Posterior cingulate gyrus (tissue), 11 donors: ENCODE results near the gene ACAD9.
"Not testable (repeated sequence)": the region's sequence is repeated elsewhere in the genome, so short reads cannot be mapped to it uniquely, and the experiment has no call there.

Experiments
- DNase-seq, 10 donors: peaks; one replicate each; pipeline versions ENCODE4 v3.0.0 to v3.0.0-alpha.2; 2020 to 2021; ENCODE audit warnings: mixed read lengths in 3 of 10
- intact Hi-C: fragments of 100-400 bp; cut with DNase I; formaldehyde crosslinking; loops from one replicate; pipeline ENCODE4 v1.15.1; 2023

Gene ACAD9

GRCh38 chr3:128923576-128923975 is 44.2 kb downstream of the ACAD9 start:
- intact Hi-C loops = no loop called here
- DNase-seq = no peak

DNA sequence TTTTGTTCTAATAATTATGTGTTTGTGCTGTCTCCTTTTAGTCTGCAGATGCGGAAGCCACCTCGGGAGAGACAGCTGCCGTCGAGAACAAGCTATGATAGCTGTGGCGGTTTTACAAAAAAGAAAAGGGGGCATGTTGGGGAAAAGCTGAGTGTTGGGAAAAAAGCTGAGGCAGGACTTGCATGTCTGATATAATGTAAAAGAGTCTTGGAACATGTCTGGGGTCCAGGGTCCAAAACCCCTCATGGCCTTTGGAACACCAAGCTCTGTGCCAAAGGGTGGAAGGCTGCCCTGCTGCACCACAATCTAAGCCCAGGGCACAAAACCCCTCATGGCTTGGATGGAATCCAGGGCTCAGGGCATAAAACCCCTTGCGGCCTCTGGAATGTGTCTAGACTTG is 44.6 kb downstream of the ACAD9 start:
- intact Hi-C loops = not testable (repeated sequence)
- DNase-seq = peak in 2 of 10 donors; percentile 20 to 40

DNA sequence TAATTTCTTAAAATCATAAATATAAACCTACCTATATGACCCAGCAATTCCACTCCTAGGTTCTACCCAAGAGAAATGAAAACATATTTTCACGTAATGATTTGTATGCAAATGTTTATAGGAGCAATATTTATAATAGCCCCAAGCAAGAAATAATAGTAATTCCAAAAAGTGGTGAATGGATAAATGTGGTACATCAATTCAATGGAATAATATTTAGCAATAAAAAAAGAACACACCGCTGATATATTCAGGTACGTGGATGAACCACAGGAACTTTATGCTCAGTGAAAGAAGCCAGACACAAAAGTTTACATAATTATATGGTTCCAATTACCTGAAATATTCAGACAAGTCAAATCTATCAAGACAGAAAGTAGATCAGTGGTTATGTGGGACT is 49.9 kb downstream of the ACAD9 start:
- intact Hi-C loops = no loop called here

DNA sequence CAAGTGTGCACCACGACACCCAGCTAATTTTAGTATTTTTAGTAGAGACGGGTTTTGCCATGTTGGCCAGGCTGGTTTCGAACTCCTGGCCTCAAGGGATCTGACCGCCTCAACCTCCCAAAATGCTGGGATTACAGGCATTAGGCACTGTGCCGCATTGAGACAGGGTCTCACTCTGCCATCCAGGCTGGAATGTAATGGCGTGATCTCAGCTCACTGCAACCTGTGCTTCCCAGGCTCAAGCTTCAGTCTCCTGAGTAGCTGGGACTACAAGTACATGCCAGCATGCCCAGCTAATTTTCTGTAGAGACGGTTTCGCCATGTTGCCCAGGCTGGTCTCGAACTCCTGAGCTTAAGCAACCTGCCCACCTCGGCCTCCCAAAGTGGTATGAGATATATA is 51.6 kb downstream of the ACAD9 start:
- intact Hi-C loops = no loop called here
- peak in 2 of 10 donors; percentile 5 to 57 for DNase-seq

More for the DNA sequence above, 49.9 kb downstream of the ACAD9 start:
- DNase-seq = no peak

- intact Hi-C loops = no loop called here
Measured at GRCh38 chr3:128932516-128933212, 53.2 kb downstream of the ACAD9 start.

DNA sequence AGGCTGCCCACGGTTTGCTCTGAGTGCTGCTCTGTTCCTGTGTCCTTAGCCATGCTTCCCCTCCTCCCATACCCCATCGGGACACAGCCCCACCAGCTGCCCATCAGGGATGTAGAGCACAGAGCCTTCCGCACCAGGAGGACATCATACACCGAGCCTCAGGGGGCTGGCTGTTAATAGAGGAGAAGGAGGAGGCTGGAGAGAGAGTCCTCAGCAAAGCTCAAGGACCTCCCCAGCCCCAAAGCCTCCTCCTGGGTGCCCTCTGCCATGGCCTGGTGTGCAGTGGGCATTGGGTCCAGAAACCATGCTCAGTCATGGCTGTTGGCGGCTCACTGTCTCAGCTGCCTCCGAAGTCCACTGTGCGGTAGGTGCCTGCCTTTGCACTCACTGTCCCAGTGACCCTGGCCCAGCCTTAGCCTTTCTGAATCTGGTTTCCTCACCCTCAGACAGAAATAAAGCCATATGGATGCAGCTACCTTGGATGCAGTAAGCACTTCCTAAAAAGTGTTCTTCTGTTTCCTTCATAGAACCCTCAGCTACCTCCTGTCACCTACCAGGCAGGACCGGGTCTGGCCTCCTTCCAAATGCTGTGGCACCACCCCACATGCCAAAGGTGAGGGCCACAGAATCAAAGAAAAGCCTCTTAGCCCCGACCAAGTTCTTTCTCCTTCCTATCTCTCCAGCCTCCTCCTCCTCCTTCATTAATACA is 53.9 kb downstream of the ACAD9 start:
- intact Hi-C loops = no loop called here
- DNase-seq = peak in 1 of 10 donors; percentile 68

More at GRCh38 chr3:128932516-128933212, 53.2 kb downstream of the ACAD9 start:
- DNase-seq = peak in 2 of 10 donors; percentile 39 to 59

DNA sequence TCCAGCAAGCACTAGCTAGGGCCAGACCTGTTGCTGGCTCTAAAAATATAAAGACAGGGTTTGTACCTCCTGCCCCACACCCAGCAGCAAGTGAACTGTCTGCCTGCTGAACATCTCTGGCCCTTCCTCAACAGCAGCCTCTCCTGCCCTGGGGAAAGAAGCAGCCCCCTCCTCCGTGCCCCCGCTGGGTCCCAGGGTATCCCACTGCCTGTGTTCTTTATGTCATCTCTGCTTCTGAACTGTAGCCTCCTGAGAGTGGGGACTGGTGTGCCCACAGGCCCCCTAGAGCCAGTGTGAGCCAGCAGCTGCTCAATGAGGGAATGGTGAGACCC is 54.5 kb downstream of the ACAD9 start:
- DNase-seq = peak in 1 of 10 donors; percentile 17
- intact Hi-C loops = no loop called here

- DNase-seq = peak in 1 of 10 donors; percentile 18
- intact Hi-C loops = no loop called here
Measured at GRCh38 chr3:128935922-128936321, 56.5 kb downstream of the ACAD9 start.

GRCh38 chr3:128936341-128936740 is 56.9 kb downstream of the ACAD9 start:
- intact Hi-C loops = no loop called here

GRCh38 chr3:128940252-128940651 is 60.8 kb downstream of the ACAD9 start:
- intact Hi-C loops = no loop called here
- no peak for DNase-seq

More at GRCh38 chr3:128936341-128936740, 56.9 kb downstream of the ACAD9 start:
- DNase-seq = no peak

DNA sequence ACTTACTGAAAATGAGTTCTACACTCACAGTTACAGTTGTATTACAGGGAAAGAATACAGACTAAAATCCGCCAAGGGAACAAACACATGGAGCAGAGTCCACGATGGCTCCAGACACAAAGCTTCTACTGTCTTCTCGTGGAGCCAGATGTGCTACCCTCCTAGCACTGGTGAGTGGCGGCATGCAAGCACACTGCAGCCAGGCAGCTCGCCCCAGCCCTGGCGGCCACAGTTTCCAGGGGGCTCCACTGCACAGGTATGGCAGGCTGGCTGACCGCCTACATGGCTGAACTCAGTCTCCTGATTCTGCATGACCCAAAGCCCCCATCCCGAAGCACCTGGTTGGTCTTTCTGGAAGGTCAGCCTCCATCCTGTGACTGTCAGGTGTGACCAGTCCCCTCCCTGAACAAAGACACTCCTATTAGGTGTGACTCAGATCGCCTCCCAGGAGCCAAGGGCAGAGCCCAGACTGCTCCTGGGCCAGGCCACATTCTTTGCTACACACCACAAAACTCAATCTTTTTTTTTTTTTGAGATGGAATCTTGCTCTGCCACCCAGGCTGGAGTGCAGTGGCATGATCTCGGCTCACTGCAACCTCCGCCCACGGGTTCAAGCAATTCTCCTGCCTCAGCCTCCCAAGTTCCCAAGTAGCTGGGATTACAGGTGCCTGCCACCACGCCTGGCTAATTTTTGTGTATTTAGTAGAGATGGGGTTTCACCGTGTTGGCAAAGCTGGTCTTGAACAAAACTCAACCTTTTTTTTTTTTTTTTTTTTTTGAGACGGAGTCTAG is 62.9 kb downstream of the ACAD9 start:
- intact Hi-C loops = no loop called here
- peak in 1 of 10 donors; percentile 66 for DNase-seq

DNA sequence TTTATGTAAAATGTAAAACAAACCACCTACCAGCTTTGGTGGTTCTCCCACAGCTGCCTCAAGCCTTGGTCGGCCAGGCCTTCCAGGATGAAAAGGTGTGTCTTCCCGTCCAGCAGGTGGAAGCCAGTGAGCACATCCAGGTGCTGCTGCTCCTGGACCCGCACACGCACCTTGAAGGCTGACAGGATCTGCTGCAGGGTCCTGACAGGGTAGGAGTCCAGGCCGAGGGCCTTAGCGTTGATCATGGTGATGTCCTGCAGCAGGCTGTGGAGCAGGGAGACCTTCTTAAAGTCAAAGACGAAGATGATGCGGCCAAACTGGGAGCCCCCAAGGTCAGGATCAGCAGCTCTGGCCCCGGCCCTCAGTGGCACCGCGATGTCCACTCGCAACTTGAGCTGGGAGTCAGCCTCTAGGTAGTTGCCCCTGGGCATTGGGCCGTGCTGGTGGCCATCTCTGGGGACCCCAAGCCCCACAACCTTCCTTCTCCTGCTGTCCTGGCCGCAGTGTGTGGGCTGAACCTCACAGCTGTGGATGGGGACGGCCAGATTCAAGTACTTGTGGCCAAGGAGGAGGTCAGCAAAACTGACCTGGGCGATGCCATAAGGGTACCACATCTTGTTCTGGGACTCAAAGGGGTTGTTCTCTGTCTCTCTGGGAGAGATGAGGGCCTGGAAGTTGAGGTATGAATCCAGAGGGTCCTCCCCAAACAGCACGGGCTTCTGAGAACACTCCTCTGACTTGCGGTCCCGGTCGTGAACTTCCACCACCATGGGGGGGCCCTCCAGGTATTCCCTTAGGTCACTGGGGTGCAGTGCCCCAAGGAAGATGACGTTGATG is 65.8 kb downstream of the ACAD9 start:
- peak in 2 of 10 donors; percentile 61 to 70 for DNase-seq
- intact Hi-C loops = no loop called here

DNA sequence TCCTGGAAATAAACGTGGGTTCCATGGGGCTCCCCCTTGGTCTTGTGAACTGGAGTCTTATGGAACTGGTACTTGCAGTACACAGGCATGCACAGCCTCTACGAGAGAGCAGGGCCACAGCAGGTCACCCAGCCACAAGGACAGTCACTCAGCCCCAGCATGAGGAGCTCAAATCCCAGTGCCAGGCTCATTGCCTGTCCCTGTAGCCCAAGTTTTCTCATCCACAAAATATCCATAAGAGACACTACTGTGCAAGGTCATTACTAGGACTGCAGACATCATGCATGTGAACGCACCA is 66.4 kb downstream of the ACAD9 start:
- peak in 1 of 10 donors; percentile 63 for DNase-seq
- intact Hi-C loops = no loop called here

GRCh38 chr3:128946411-128946810 is 67.0 kb downstream of the ACAD9 start:
- peak in 1 of 10 donors; percentile 32 for DNase-seq
- intact Hi-C loops = no loop called here

- DNase-seq = no peak
- intact Hi-C loops = no loop called here
Measured at GRCh38 chr3:128949158-128949557, 69.7 kb downstream of the ACAD9 start.

DNA sequence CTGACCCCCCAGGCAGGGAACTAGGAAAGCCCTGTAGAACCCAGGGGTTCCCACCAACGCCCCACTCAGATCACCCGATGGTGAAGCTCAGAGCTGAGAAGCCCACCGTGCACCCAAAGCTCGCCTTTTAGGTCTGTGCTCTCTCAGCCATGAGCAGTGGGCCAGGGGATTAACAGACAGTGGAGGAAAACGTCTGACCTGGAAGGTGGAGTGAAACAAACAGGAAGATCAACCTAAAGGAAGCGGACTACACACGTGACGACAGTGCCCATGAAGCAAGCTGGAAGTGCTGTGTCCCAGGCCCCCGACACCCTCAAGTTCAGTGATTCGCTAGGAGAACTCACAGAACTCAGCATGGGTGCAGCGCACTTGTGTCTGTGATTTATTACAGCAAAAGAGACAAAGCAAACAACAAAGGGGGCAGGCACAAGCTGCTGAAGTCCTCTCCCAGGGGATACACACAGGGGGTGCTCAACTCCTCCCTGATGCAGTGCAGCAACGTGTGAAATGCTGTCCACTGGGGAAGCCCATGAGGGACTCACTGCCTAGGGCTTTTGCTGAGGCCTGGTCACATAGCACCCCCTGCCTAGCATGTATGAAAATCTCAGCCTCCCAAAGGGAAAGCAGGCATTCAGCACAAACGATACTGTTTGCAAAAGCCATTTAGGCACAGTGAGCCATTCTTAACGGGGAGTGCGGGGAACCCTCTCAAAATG is 71.0 kb downstream of the ACAD9 start:
- intact Hi-C loops = no loop called here
- DNase-seq = peak in 3 of 10 donors; percentile 10 to 48 (median 25)

DNA sequence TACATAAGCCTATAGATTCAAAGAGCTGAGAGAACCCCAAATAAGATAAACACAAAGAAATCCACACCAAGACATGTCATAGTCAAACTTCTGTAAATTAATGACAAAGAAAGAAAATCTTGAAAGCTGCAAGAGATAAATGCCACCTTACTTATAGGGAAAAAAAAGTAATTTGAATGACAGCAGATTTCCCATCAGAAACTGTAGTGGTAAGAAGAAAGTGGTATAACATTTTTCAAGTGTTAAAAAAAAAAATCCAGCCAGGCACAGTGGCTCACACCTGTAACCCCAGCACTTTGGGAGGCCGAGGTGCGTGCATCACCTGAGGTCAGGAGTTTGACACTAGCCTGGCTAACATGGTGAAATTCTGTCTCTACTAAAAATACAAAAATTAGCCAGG is 77.0 kb downstream of the ACAD9 start:
- intact Hi-C loops = no loop called here
- DNase-seq = no peak
